HG03558 (cell line): ENCODE results near the gene SGMS1.
"Not testable (repeated sequence)": the region's sequence is repeated elsewhere in the genome, so short reads cannot be mapped to it uniquely, and the experiment has no call there.

Experiments
- ATAC-seq: cut with Tn5 transposase; IDR thresholded peaks from one replicate; pipeline ENCODE4 v1.9.1; 2021; ENCODE audit warnings: moderate number of reproducible peaks; ENCODE audit not compliant: unreplicated experiment; ENCODE audit errors: extremely low read depth

Gene SGMS1

GRCh38 chr10:50561816-50562215 is 61.9 kb downstream of the SGMS1 start:
- no peak for ATAC-seq

GRCh38 chr10:50561266-50561665 is 62.5 kb downstream of the SGMS1 start:
- no peak for ATAC-seq

- no peak for ATAC-seq
Observed at GRCh38 chr10:50560370-50560769, 63.4 kb downstream of the SGMS1 start.

GRCh38 chr10:50558371-50558770 is 65.4 kb downstream of the SGMS1 start:
- ATAC-seq = no peak

GRCh38 chr10:50557130-50557682 is 66.5 kb downstream of the SGMS1 start:
- no peak for ATAC-seq

- ATAC-seq = no peak
Observed at GRCh38 chr10:50556237-50557120, 67.3 kb downstream of the SGMS1 start.

- no peak for ATAC-seq
Observed at GRCh38 chr10:50554995-50555568, 68.7 kb downstream of the SGMS1 start.

GRCh38 chr10:50554376-50554994 is 69.3 kb downstream of the SGMS1 start:
- ATAC-seq = no peak

- peak; percentile 46 for ATAC-seq
Observed at GRCh38 chr10:50552771-50553535, 70.8 kb downstream of the SGMS1 start.

GRCh38 chr10:50552308-50552707 is 71.4 kb downstream of the SGMS1 start:
- ATAC-seq = no peak

- no peak for ATAC-seq
Observed at GRCh38 chr10:50551894-50552293, 71.9 kb downstream of the SGMS1 start.

GRCh38 chr10:50550291-50550839 is 73.4 kb downstream of the SGMS1 start:
- ATAC-seq = no peak

GRCh38 chr10:50549186-50549585 is 74.6 kb downstream of the SGMS1 start:
- not testable (repeated sequence) for ATAC-seq

GRCh38 chr10:50548481-50548880 is 75.3 kb downstream of the SGMS1 start:
- ATAC-seq = not testable (repeated sequence)

- not testable (repeated sequence) for ATAC-seq
Observed at GRCh38 chr10:50546287-50546686, 77.5 kb downstream of the SGMS1 start.

- no peak for ATAC-seq
Observed at GRCh38 chr10:50545846-50546245, 77.9 kb downstream of the SGMS1 start.

- ATAC-seq = no peak
Observed at GRCh38 chr10:50544857-50545429, 78.8 kb downstream of the SGMS1 start.

- no peak for ATAC-seq
Observed at GRCh38 chr10:50544095-50544856, 79.5 kb downstream of the SGMS1 start.

- no peak for ATAC-seq
Observed at GRCh38 chr10:50542871-50543270, 80.9 kb downstream of the SGMS1 start.
